AG10803 (cell line): ENCODE results near the gene UBL4A.

ENCODE experiments used
- DNase-seq: peaks from one replicate; pipeline ENCODE4 v3.0.0; 2010; ENCODE audit warnings: low read depth
- H3K4me3 ChIP-seq: 2 replicates; pipeline ENCODE4 v1.5.1; 2011; ENCODE audit warnings: mild to moderate bottlenecking, low read length, control low read depth
- CTCF ChIP-seq: conservative IDR thresholded peaks from 2 replicates; pipeline ENCODE4 v1.5.1; 2011; ENCODE audit warnings: mild to moderate bottlenecking, low read length, control low read depth, inconsistent platforms

UBL4A gene

GRCh38 chrX:154443992-154444754 lies 42.2 kb downstream of the UBL4A start, which contains the start of gene FAM50A:
FAM50A (plus strand) TSS chrX:154444141; CDS start chrX:154444236, 95 bp downstream.
- peak within 1 kb of the TSS; percentile 67 for H3K4me3 ChIP-seq
- DNase-seq, result peak; percentile 55
- no peak for TF ChIP-seq CTCF

GRCh38 chrX:154443479-154443910 lies 42.9 kb downstream of the UBL4A start:
- no peak for TF ChIP-seq CTCF
- DNase-seq, result no peak
- H3K4me3 ChIP-seq, result peak overlapping the region; percentile 47

GRCh38 chrX:154441984-154442707 lies 44.3 kb downstream of the UBL4A start:
- H3K4me3 ChIP-seq, result no peak overlapping the region
- TF ChIP-seq CTCF, result no peak
- no peak for DNase-seq

- H3K4me3 ChIP-seq, result no peak overlapping the region
- TF ChIP-seq CTCF, result no peak
- DNase-seq, result no peak
Measured at GRCh38 chrX:154441564-154441963, 44.9 kb downstream of the UBL4A start.

- no peak overlapping the region for H3K4me3 ChIP-seq
- no peak for DNase-seq
- TF ChIP-seq CTCF, result no peak
Measured at GRCh38 chrX:154440623-154441357, 45.6 kb downstream of the UBL4A start.

GRCh38 chrX:154439841-154440240 lies 46.6 kb downstream of the UBL4A start:
- no peak for TF ChIP-seq CTCF
- DNase-seq, result no peak
- H3K4me3 ChIP-seq, result no peak overlapping the region
